GM15510 (cell line): ENCODE data around the gene CDK7.
A peak's percentile ranks its signal among the peaks of the same experiment; 100 is the strongest.

Experiments
- POLR2A ChIP-seq: IDR thresholded peaks from 3 replicates; pipeline ENCODE4 v1.6.1; 2011; ENCODE audit warnings: borderline replicate concordance; ENCODE audit not compliant: insufficient read length; ENCODE audit errors: extremely low read depth

CDK7 gene

GRCh38 chr5:69234457-69235268, at the start of gene CDK7:
Gene CDK7 (plus strand): TSS chr5:69234886. CDS start chr5:69234976, 90 bp downstream.
- TF ChIP-seq POLR2A: peak; percentile 86

GRCh38 chr5:69187342-69187741, 47.3 kb upstream of the CDK7 start:
- no peak for TF ChIP-seq POLR2A

GRCh38 chr5:69188811-69189161, 45.9 kb upstream of the CDK7 start:
- TF ChIP-seq POLR2A: no peak

GRCh38 chr5:69189162-69190086, 45.3 kb upstream of the CDK7 start, which contains the start of gene CENPH:
Gene CENPH (plus strand): TSS chr5:69189583. CDS start chr5:69189635, 52 bp downstream.
- peak; percentile 61 for TF ChIP-seq POLR2A

GRCh38 chr5:69202497-69202896, 32.2 kb upstream of the CDK7 start:
- TF ChIP-seq POLR2A: no peak

GRCh38 chr5:69206528-69207190, 28.0 kb upstream of the CDK7 start:
- no peak for TF ChIP-seq POLR2A

GRCh38 chr5:69209602-69210001, 25.1 kb upstream of the CDK7 start:
- TF ChIP-seq POLR2A: no peak

- TF ChIP-seq POLR2A: no peak
Measured at GRCh38 chr5:69211200-69211599, 23.5 kb upstream of the CDK7 start.

- TF ChIP-seq POLR2A: no peak
Measured at GRCh38 chr5:69212022-69212421, 22.7 kb upstream of the CDK7 start.

- no peak for TF ChIP-seq POLR2A
Measured at GRCh38 chr5:69213513-69214215, 21.0 kb upstream of the CDK7 start.

- TF ChIP-seq POLR2A: no peak
Measured at GRCh38 chr5:69217151-69217511, 17.6 kb upstream of the CDK7 start.

- peak; percentile 67 for TF ChIP-seq POLR2A
Measured at GRCh38 chr5:69217548-69218526, 16.8 kb upstream of the CDK7 start.

- TF ChIP-seq POLR2A: no peak
Measured at GRCh38 chr5:69219939-69220338, 14.7 kb upstream of the CDK7 start.

- TF ChIP-seq POLR2A: no peak
Measured at GRCh38 chr5:69224520-69224919, 10.2 kb upstream of the CDK7 start.

- no peak for TF ChIP-seq POLR2A
Measured at GRCh38 chr5:69225860-69226259, 8.8 kb upstream of the CDK7 start.
